NCI-H446 treated with DMSO at 0.1 percent for 48 hours (cell line): ENCODE results near the gene CCR4.
"Not testable (repeated sequence)": the region's sequence is repeated elsewhere in the genome, so short reads cannot be mapped to it uniquely, and the experiment has no call there.

Experiments
- DNase-seq: peaks from one replicate; lab custom pipeline; 2025; lab: John Stamatoyannopoulos, UW

The CCR4 gene

GRCh38 chr3:32951410-32951811, at the start of gene CCR4:
Gene CCR4 (plus strand): TSS chr3:32951644. CDS start chr3:32953423, 1,779 bp downstream.
- DNase-seq, result no peak

- not testable (repeated sequence) for DNase-seq
Measured at GRCh38 chr3:32902887-32903371, 48.5 kb upstream of the CCR4 start.

GRCh38 chr3:32903953-32904352, 47.5 kb upstream of the CCR4 start:
- no peak for DNase-seq

- DNase-seq, result no peak
Measured at GRCh38 chr3:32909999-32910398, 41.4 kb upstream of the CCR4 start.

GRCh38 chr3:32910954-32911353, 40.5 kb upstream of the CCR4 start:
- no peak for DNase-seq

- no peak for DNase-seq
Measured at GRCh38 chr3:32912046-32912445, 39.4 kb upstream of the CCR4 start.

- DNase-seq, result no peak
Measured at GRCh38 chr3:32913790-32914446, 37.5 kb upstream of the CCR4 start.

GRCh38 chr3:32919920-32920319, 31.5 kb upstream of the CCR4 start:
- no peak for DNase-seq

GRCh38 chr3:32922078-32922477, 29.4 kb upstream of the CCR4 start:
- DNase-seq, result no peak

GRCh38 chr3:32930161-32930560, 21.3 kb upstream of the CCR4 start:
- DNase-seq, result no peak

GRCh38 chr3:32931273-32931672, 20.2 kb upstream of the CCR4 start:
- DNase-seq, result not testable (repeated sequence)

- no peak for DNase-seq
Measured at GRCh38 chr3:32934150-32934742, 17.2 kb upstream of the CCR4 start.

GRCh38 chr3:32937331-32937730, 14.1 kb upstream of the CCR4 start:
- DNase-seq, result no peak

GRCh38 chr3:32939531-32940284, 11.7 kb upstream of the CCR4 start:
- DNase-seq, result not testable (repeated sequence)

GRCh38 chr3:32940726-32941125, 10.7 kb upstream of the CCR4 start:
- no peak for DNase-seq

- no peak for DNase-seq
Measured at GRCh38 chr3:32945136-32945535, 6.3 kb upstream of the CCR4 start.

GRCh38 chr3:32945598-32945997, 5.8 kb upstream of the CCR4 start:
- DNase-seq, result not testable (repeated sequence)

- DNase-seq, result no peak
Measured at GRCh38 chr3:32946973-32947788, 4.3 kb upstream of the CCR4 start.

- DNase-seq, result peak; percentile 17
Measured at GRCh38 chr3:32947789-32948238, 3.6 kb upstream of the CCR4 start.

- no peak for DNase-seq
Measured at GRCh38 chr3:32948625-32949445, 2.6 kb upstream of the CCR4 start.

GRCh38 chr3:32950516-32950915, 928 bp upstream of the CCR4 start:
- no peak for DNase-seq
